HG03280 (cell line): ENCODE data around the gene ARHGAP6.
A peak's percentile ranks its signal among the peaks of the same experiment; 100 is the strongest.
"Not testable (repeated sequence)": the region's sequence is repeated elsewhere in the genome, so short reads cannot be mapped to it uniquely, and the experiment has no call there.

Experiments used
- ATAC-seq: cut with Tn5 transposase; IDR thresholded peaks from one replicate; pipeline ENCODE4 v1.9.1; 2021; ENCODE audit warnings: mild to moderate bottlenecking, moderate library complexity; ENCODE audit not compliant: unreplicated experiment

ARHGAP6 gene

GRCh38 chrX:11363825-11364224 is 301.9 kb downstream of the ARHGAP6 start:
- not testable (repeated sequence) for ATAC-seq

DNA sequence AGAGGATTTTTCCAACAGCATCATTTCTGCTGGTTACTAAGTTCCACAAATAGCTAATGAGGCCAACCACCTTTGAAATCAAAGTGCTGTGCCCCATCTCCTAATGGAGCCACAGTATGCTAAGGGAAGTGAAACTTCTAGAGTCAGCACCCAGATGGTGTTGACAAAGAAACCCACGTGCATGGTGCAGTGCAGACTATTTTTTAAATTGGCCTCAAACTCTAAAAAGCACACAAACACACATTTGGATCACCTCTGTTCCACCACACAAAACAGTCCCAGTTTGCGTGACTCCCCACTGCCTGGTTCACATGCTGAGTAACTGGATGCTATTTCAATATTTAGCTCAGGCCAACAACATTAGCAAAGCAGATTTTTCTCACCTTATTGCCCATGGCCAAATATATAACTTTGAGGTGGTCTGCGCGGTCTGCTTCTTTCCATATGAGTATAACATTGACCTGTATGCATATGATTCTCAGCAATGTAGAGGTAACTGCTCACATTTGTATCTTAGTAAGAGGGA is 302.6 kb downstream of the ARHGAP6 start:
- ATAC-seq = peak; percentile 99

DNA sequence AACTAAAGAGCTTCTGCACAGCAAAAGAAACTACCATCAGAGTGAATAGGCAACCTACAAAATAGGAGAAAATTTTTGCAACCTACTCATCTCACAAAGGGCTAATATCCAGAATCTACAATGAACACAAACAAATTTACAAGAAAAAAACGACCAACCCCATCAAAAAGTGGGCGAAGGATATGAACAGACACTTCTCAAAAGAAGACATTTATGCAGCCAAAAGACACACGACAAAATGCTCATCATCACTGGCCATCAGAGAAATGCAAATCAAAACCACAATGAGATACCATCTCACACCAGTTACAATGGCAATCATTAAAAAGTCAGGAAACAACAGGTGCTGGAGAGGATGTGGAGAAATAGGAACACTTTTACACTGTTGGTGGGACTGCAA is 304.1 kb downstream of the ARHGAP6 start:
- not testable (repeated sequence) for ATAC-seq

DNA sequence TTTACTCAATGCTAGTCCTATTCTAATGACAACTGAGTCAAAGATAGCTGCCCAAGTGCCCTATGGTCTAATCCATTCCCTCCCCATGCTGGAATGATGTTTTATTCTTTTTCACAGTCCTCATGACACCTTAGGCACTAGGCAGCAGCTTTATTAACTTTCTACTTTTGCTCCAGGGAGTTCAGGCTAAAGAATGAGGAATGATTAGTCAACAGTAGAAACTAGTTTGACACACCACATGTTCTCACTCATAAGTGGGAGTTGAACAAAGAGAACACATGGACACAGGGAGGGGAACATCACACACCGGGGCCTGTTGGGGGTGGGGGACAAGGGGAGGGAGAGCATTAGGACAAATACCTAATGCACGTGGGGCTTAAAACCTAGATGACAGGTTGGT is 309.8 kb downstream of the ARHGAP6 start:
- ATAC-seq = not testable (repeated sequence)

- no peak for ATAC-seq
Measured at GRCh38 chrX:11355259-11355909, 310.3 kb downstream of the ARHGAP6 start.

DNA sequence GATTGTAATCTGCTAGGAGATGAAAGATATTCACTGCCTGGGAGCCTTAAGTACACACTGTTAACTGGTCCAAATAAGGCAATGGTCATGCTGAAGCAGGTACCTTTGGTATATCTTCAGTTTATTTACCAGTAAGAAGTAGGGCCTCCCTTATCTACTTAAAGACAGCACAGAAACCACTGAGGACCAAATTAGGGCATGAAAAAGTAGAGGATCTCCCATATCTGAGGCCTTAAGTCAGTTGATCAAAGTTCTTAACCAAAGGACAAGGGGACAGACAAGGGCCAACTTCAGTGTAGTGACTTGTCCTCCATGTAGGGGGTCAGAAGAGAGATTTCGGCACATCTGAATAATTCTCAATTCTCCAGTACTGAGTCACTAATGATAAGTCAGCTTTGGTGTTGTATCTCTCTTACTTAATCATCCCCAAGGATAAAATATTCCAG is 313.4 kb downstream of the ARHGAP6 start:
- ATAC-seq = no peak

DNA sequence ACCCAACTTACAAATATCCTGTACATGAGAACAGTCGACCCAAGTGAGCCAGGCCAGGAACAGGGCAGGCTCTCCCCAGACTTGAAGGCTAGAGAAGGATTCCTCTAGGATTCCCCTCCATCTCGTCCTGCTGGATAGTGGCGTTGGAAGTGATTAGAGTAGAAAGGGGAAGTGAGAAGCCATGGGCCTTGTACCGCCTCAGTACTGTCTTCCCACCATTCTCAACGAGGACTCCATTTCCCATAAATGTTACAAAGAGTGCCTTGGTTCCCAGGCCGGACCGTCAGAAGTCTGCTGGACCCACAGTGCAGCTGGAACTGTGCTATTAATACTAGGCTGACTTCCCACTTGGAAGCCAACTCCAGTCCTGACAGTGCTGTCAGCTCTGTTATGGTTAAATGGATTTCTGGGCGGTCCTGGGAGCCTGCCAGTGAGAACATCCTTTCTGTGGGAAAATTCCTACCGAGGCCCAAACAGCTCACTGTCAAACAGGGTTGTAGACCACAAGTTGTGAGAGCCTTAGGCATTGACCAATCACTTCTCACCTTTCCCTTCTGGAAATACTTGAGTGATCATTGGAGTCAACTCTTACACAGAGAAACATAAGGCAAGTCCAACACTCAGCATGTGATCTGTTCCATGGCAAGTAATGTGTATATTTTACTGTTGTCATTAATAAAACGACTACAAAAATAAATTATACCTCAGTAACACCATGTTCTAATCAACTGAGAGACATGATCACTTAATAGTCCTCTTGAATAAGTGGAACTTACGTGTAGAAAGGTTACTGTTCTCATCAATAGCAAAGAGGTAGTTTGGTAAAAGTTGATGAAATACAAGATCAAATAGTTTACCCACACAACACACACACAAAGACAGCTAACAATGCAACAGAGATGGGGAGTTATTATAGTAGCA is 314.1 kb downstream of the ARHGAP6 start:
- no peak for ATAC-seq

DNA sequence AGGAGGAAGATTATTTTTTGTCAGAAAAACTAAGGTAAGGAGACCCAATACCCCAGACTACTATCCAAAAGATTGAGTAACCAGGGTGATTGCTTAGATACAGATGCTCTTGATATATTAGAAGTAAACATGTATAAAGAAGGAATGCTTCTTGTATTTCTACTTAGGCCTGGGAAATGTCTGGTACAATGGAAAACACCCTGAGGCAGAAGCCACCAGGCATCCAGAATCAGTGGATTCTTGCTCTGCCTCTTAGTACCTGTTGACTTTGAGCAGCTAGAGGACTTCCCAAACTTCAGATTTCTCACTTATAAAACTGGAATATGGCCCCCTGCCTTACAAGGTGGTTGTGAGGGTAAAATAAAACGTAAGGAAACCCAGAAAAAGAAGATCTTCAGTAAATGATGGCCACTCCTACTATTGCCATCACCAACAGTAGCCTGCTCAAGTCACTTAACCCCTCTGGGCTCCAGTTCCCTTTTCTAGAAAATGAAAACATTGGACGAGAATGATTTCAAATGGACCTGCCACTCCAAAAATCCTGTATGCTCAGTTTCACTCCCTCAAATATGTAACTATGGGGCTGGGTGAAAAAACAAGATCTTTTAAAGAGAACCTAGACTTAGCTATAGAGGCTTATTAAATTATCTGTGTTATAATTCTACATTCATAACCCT is 315.9 kb downstream of the ARHGAP6 start:
- ATAC-seq = no peak

DNA sequence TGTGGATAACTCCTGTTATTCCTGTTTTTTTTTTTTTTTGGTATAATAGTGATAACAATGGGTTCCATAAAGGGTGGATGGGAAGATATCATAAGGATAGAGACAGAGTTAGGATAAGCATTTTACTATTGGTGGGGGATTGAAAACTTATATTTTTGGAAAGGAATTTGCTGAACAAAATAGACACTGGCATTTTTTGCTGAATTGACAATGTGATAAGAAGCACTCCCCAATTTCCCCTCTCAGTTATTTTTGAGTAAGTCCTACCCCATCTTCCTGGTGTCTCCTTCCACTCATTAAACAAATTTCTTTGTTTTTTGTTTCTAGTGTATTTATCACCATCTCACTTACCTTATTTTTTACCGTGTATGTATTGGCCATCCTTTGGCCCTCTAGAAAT is 316.7 kb downstream of the ARHGAP6 start:
- no peak for ATAC-seq

GRCh38 chrX:11347300-11347699 is 318.4 kb downstream of the ARHGAP6 start:
- ATAC-seq = no peak

DNA sequence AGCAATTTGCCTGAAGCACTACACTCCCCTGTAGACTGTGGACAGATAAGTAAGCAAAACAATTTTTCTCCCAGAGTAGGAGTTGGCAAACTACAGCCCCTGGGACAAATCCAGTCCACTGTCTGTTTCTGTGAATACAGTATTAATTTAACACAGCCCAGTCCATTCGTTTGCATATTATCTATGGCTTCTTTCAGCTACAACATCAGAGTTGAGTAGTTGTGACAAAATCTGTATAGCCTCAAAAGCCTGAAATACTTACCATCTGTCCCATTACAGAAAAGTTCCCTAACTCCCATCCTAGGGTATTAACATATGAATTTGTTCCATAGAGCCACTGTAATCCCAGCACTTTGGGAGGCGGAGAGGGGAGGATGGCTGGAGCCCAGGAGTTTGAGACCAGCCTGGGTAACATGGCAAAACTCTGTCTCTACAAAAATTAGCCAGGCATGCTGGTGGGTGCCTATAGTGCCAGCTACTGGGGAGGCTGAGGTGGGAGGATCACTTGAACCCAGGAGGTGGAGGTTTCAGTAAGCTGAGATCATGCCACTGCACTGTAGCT is 319.5 kb downstream of the ARHGAP6 start:
- no peak for ATAC-seq

DNA sequence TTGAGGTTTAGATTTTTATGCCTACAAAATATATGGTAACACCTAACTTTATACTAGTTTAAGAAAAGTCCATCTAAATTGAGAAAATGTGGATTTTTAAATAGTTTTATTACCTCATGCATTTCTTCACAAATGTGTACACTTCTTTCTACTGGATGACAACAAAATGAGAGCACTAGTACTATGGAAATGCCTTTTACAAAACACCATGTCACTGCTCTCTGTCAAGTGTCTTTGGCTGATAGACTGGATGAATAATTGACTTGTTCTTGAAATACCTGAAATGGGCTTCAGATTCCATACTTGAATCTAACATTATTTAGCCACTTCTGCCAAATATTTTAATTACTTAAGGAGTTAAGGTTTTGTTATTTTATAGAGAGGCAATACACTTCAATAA is 323.0 kb downstream of the ARHGAP6 start:
- no peak for ATAC-seq

- ATAC-seq = peak; percentile 79
Measured at GRCh38 chrX:11341274-11342201, 324.2 kb downstream of the ARHGAP6 start.

GRCh38 chrX:11337292-11338009 is 328.3 kb downstream of the ARHGAP6 start:
- no peak for ATAC-seq

GRCh38 chrX:11336201-11336600 is 329.5 kb downstream of the ARHGAP6 start:
- ATAC-seq = no peak

GRCh38 chrX:11334165-11334564 is 331.6 kb downstream of the ARHGAP6 start:
- no peak for ATAC-seq

- no peak for ATAC-seq
Measured at GRCh38 chrX:11331788-11332187, 333.9 kb downstream of the ARHGAP6 start.

DNA sequence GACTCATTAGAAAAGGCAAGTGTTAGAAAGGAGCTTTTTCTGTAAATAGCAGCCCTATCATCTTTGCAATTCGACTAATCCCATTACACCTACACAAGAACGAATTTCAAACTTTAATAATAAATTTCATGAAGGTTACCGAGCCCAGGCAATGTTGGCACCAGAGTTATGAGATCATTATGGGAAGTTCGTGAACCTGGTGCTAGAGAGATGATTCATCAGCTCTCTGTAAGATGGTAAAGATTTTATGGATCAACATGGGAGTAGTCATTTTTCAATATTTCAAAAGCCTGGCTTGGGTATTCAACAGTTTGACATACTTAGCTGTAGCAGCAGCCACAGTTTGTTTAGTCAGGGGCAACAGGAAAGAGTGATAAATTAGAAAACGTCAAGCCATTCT is 336.7 kb downstream of the ARHGAP6 start:
- ATAC-seq = no peak

GRCh38 chrX:11328134-11328533 is 337.6 kb downstream of the ARHGAP6 start:
- no peak for ATAC-seq
